Measurements from ENCODE around the gene DYNC2H1.
"Not testable (repeated sequence)": the region's sequence is repeated elsewhere in the genome, so short reads cannot be mapped to it uniquely, and the experiment has no call there.

DYNC2H1 gene

DNA sequence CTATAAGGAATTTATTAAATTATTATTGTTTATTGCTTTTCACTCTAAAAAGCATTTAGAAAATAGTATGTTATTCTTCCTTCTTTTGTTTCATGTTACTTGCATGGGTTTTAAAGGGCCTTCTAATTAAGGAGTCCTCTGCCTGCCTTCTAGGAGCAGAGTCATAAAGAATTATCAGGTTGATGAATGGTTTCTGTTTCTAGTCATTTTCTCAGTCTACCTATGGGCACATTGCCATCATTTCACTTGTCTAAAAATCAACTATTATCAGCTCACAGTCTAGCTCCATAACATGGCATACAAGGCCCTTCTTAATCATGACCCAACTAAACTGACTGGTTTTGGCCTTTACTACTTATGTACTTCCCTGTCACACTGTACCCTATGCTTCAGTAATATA lies 16.2 kb downstream of the DYNC2H1 start:
- no peak for DNase-seq

DNA sequence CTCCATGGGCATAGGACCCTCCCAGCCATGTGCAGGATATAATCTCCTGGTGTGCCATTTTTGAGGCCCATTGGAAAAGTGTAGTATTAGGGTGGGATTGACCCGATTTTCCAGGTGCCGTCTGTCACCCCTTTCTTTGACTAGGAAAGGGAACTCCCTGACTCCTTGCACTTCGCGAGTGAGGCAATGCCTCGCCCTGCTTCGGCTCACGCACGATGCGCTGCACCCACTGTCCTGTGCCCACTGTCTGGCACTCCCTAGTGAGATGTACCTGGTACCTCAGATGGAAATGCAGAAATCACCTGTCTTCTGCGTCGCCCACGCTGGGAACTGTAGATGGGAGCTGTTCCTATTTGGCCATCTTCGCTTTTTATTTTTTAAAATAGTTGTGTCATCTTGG lies 32.8 kb downstream of the DYNC2H1 start:
- not testable (repeated sequence) for DNase-seq

GRCh38 chr11:103147627-103148026 lies 38.4 kb downstream of the DYNC2H1 start:
- DNase-seq, result no peak

- DNase-seq, result no peak
These were observed 48.3 kb downstream of the DYNC2H1 start for GRCh38 chr11:103157542-103157941.

DNA sequence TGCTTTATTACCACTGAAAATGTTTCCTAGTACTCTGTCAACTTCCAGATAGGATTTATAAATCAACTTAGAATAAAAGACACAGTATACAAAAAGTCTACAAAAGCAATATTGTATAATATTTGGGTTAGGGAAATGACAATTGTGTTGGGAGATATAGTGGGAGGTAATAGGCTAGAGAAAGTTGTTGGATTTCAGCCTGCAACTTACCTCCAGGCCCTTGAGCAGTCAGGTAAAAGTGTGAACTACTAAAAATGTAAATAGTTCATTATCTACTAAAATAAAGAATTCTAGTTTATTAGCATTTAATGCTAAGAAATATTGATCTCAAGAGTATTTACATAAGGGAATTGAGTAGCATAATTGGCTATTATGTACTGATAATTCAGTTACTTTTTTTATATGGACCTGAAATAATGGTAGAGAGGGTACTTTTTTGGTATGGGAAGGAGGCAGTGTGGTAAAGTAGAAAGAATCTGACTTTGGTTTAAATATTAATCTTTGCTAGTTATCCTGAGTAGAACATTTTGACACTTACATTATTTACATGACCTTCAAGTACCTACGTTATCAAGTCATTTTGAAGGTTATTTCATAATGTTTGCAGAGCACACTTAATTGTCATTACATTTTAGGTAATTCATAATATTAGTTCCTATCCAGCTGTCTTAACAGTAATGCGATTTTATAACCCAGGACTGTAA lies 55.0 kb downstream of the DYNC2H1 start:
- DNase-seq, result no peak

DNA sequence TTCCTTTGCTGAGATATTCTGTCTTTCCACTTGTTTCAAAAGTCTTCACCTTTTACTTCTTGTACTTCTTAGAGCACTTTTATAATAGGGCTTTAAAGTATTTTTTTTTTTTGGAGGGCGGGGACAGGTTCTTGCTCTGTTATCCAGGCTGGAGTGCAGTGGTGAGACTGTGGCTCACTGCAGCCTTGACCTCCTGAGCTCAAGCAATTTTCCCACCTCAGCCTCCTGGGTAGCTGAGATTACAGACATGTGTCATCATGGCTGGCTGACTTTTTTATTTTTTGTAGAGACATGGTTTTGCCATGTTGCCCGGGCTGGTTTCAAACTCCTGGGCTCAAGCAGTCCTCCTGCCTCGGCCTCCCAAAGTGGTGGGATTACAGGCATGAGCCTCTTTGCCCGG lies 57.9 kb downstream of the DYNC2H1 start:
- no peak for DNase-seq

DNA sequence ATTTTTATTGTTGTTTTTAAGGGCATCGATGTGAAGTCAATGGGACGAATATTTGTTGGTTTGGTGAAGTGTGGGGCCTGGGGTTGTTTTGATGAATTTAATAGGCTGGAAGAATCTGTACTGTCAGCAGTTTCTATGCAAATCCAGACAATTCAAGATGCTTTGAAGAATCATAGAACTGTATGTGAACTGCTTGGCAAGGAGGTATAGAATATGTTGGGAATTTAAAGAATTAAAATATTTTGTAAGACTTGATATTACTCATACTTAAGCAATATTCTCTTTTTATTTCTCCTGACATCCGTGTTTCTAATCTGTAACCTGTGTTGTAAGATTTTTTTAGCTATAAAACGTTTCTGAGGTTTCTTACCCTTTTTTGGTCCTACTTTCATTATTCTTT lies 61.6 kb downstream of the DYNC2H1 start:
- DNase-seq, result no peak

DNA sequence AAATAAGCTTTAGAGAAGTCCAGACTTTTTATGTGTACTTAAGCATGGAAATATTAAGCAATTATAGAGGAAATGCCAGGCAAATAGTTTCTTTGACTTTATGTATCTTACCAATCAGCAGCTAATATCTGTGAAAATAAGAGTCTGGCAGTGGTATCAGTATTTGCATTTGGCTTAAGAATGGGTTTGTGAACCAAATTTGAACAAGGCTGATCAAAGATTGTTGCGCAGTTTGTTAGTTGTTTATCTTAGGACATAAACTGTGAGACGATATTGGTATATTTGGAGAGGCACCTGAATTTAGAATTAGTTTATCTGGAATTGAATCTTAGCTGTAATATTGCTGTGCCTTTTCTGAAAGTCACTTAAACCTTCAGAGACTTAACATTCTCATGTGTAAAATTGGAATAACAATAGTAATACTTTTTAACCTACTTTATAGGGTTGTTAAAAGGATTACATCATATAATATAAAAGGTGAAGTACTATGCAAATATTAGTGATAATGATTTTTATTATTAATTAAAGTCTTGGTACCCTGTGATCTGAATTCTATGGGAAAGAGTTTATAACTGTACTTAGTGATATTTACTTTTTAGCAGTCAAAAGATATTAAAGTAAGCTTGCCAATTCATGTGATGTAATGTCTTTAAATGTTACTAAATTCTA lies 66.4 kb downstream of the DYNC2H1 start:
- no peak for DNase-seq

GRCh38 chr11:103183981-103184611 lies 74.9 kb downstream of the DYNC2H1 start:
- DNase-seq, result no peak

- DNase-seq, result no peak
These were observed 92.9 kb downstream of the DYNC2H1 start for GRCh38 chr11:103202048-103202651.

GRCh38 chr11:103210543-103210942 lies 101.3 kb downstream of the DYNC2H1 start:
- DNase-seq, result no peak

DNA sequence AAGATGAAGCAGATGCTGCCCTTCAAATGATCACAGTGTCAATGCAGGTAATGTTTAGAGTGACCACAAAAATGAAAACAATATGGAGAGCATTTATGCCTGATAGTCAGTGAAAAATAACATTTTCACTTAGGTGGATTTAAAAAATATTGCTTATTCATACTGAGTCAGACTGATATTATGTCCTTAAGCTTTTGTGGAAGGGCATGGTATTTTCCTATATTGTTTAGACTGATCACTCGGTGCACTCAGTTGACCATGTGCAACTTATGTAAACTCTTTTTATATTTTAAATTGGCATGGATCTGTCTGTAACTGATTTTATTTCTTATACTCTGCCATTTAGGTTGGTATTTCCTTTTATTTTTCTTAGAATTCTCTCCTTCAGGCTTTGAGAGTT lies 106.6 kb downstream of the DYNC2H1 start:
- DNase-seq, result no peak

DNA sequence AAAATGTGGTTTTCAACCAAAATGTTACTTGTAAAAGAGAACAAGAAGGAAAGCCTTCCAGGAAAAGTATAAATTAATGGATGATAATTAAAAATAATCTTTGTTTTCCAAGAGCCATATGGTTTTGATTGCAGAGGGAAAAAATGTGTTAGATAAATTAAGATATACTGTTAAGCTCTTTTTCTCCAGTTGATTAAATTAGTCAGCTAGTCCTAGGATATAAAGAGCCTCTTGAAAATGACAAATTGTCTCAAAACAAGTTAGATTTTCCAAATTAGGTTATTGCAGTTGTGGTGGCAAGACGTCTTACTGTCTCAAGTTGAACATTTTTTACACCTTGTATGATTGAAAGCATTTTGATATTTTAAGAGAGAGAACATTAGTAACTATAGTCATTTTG lies 110.9 kb downstream of the DYNC2H1 start:
- DNase-seq, result no peak

DNA sequence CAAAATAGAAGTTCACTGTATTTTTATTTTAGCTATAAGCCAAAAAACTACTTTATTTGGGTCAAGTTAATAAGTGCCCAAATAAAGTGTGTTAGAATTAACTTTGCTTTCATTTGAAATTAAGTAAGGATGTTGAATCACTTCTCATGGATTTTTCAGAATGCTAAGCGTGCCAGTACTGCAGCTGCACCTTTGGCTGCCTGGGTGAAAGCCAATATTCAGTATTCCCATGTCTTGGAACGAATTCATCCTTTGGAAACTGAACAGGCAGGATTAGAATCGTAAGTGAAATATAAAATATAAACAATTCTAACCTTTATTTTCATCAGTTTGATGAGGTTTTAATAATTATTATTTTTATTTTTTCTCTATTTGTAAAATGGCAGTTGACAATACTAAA lies 113.6 kb downstream of the DYNC2H1 start:
- no peak for DNase-seq

GRCh38 chr11:103228807-103229206 lies 119.6 kb downstream of the DYNC2H1 start:
- DNase-seq, result no peak

GRCh38 chr11:103234974-103235373 lies 125.7 kb downstream of the DYNC2H1 start:
- DNase-seq, result no peak

DNA sequence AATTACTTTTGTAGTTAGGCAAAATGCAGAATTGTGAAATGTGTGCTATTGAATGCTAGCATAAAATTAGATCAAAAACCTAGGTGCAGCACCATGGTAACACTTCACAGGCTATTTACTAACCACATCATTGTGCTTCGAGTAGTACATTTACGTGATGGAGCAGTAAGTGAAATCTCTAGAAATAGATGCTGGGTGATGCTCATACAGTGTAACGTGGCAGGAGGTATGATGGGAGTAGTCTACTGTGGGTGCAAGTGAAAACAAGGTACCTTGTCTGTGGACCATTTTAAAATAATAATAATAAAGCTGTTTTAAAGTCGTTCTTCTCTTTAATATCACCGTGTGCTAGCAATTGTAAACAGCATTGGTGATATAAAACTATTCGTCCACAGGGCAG lies 132.3 kb downstream of the DYNC2H1 start:
- DNase-seq, result no peak

GRCh38 chr11:103254123-103254522 lies 144.9 kb downstream of the DYNC2H1 start:
- DNase-seq, result no peak

- no peak for DNase-seq
These were observed 148.1 kb downstream of the DYNC2H1 start for GRCh38 chr11:103257360-103257759.

GRCh38 chr11:103266167-103266831 lies 157.1 kb downstream of the DYNC2H1 start:
- DNase-seq, result no peak

DNA sequence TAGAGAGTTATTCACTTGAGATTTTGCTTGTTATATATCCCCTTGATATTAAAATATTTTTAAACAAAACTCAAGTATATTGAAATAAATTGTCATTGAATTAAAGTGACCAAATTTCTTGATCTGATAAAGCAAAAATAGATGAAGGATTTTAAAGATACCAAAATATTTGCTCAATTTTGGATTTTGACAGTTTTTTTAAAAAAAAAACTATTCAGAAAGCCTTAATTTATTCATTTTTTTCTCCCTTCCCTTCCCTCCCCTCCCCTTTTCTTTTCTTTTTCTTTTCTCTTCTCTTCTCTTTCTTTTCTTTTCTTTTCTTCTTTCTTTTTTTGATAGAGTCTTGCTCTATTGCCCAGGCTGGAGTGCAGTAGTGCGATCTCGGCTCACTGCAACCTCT lies 163.7 kb downstream of the DYNC2H1 start:
- no peak for DNase-seq

DNA sequence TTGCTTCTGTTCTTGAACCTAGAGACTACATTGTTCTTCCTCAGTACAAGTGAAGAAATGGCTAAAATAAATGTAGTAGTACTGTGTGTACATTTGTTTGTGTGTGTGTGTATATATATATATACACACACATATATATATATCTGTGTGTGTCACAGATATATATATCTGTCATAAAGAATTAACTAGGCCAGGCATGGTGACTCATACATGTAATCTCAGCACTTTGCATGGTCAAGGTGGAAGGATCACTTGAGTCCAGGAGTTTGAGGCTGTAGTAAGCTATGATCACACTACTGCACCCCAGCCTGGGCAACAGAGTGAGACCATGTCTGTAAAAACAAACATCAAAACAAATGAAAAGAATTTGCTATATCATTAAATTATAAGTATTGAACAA lies 164.8 kb downstream of the DYNC2H1 start:
- DNase-seq, result no peak

- no peak for DNase-seq
These were observed 170.6 kb downstream of the DYNC2H1 start for GRCh38 chr11:103279821-103280220.
